HG02588 (cell line): ENCODE results near the gene RIPOR2.

Experiments
- ATAC-seq: cut with Tn5 transposase; IDR thresholded peaks from one replicate; pipeline ENCODE4 v1.9.1; 2021; ENCODE audit warnings: mild to moderate bottlenecking, moderate library complexity; ENCODE audit not compliant: unreplicated experiment

Gene RIPOR2

GRCh38 chr6:24822696-24823095, 113.1 kb downstream of the RIPOR2 start:
- ATAC-seq, result no peak

- ATAC-seq, result no peak
Observed at GRCh38 chr6:24821860-24822444, 113.8 kb downstream of the RIPOR2 start.

- ATAC-seq, result no peak
Observed at GRCh38 chr6:24818346-24818745, 117.4 kb downstream of the RIPOR2 start.

- no peak for ATAC-seq
Observed at GRCh38 chr6:24809728-24810127, 126.0 kb downstream of the RIPOR2 start.

- no peak for ATAC-seq
Observed at GRCh38 chr6:24807584-24807983, 128.2 kb downstream of the RIPOR2 start.

GRCh38 chr6:24802271-24803059, 133.3 kb downstream of the RIPOR2 start:
- ATAC-seq, result no peak

GRCh38 chr6:24799541-24799915, 136.2 kb downstream of the RIPOR2 start:
- ATAC-seq, result no peak

- ATAC-seq, result no peak
Observed at GRCh38 chr6:24798740-24799540, 136.8 kb downstream of the RIPOR2 start, which contains the start of gene ARMH2. Gene ARMH2, minus strand, starts transcription at chr6:24798917. Its CDS starts 60 bp downstream, at chr6:24798857.

GRCh38 chr6:24797596-24798216, 138.1 kb downstream of the RIPOR2 start:
- no peak for ATAC-seq

- no peak for ATAC-seq
Observed at GRCh38 chr6:24796616-24797290, 139.0 kb downstream of the RIPOR2 start.

- ATAC-seq, result no peak
Observed at GRCh38 chr6:24795106-24795505, 140.7 kb downstream of the RIPOR2 start.

- ATAC-seq, result no peak
Observed at GRCh38 chr6:24788031-24788665, 147.6 kb downstream of the RIPOR2 start.

GRCh38 chr6:24780206-24780605, 155.6 kb downstream of the RIPOR2 start:
- no peak for ATAC-seq

- no peak for ATAC-seq
Observed at GRCh38 chr6:24779416-24780016, 156.2 kb downstream of the RIPOR2 start.

- ATAC-seq, result no peak
Observed at GRCh38 chr6:24778878-24779277, 156.9 kb downstream of the RIPOR2 start.

GRCh38 chr6:24778121-24778520, 157.6 kb downstream of the RIPOR2 start:
- ATAC-seq, result no peak

GRCh38 chr6:24777227-24777626, 158.5 kb downstream of the RIPOR2 start:
- ATAC-seq, result no peak

GRCh38 chr6:24775520-24776058, 160.2 kb downstream of the RIPOR2 start:
- ATAC-seq, result no peak

- peak; percentile 91 for ATAC-seq
Observed at GRCh38 chr6:24774696-24775519, 160.9 kb downstream of the RIPOR2 start, which contains the start of gene GMNN. Gene GMNN, plus strand, starts transcription at chr6:24774937. Its CDS starts 2,310 bp downstream, at chr6:24777247.
